ENCODE results near the gene KCNQ1. TPM values are rescaled to one million over a fixed set of nuclear protein-coding genes. Genes with fewer than 3 reads are reported as not detected.
A peak's percentile ranks its signal among the peaks of the same experiment; 100 is the strongest.

KCNQ1 gene
- total RNA-seq, 2 donors from 2014 or later = 51.4 to 55.8 TPM

DNA sequence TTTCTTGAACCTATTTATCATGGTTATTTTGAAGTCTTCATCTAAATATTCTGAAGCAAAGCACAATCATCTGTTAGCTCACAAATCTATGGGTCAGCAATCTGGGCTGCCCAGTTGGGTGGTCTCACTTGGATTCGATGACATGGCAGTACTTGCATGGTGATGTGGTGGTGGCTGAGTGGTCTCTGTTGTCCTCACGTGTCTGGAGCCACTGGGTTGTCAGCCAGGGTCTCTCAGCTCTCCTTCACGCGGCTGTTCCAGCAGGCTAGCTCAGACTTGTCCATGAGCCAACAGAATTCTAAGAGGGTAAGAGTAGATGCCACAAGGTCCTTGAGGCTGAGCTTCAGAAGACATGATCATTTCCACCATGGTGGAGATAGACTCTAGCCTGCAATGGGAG is 321.4 kb downstream of the KCNQ1 start:
- no peaks in the 10 kb centered on the region for H3K36me3 ChIP-seq

GRCh38 chr11:2767071-2767470 is 322.3 kb downstream of the KCNQ1 start:
- H3K9me3 ChIP-seq = no peaks in the 10 kb centered on the region
- H3K4me1 ChIP-seq = no peaks in the 10 kb centered on the region
- no peak for TF ChIP-seq CTCF (IDR thresholded peaks at IDR 0.05)
- H3K4me3 ChIP-seq = no peak overlapping the region
- no peaks in the 10 kb centered on the region for H3K27me3 ChIP-seq
- no peak overlapping the region for H3K27ac ChIP-seq
- DNase-seq = no peak
- H3K9ac ChIP-seq (ENCODE audit: low read depth in 2 of 2, low read length in 2 of 2) = no peak overlapping the region
- H3K36me3 ChIP-seq = no peaks in the 10 kb centered on the region
- intact Hi-C loops (cut with DNase I) = no loop called here

More for the DNA sequence above, 321.4 kb downstream of the KCNQ1 start:
- intact Hi-C loops (cut with DNase I) = no loop called here
- Histone ChIP-seq H3K27ac (no peak overlapping the region), H3K4me3 (no peak overlapping the region), H3K4me1 (no peaks in the 10 kb centered on the region), H3K9ac (ENCODE audit: low read depth in 2 of 2, low read length in 2 of 2) (no peak overlapping the region), H3K9me3 (no peaks in the 10 kb centered on the region), H3K27me3 (no peaks in the 10 kb centered on the region)
- no peak for TF ChIP-seq CTCF (IDR thresholded peaks at IDR 0.05)
- no peak for DNase-seq

DNA sequence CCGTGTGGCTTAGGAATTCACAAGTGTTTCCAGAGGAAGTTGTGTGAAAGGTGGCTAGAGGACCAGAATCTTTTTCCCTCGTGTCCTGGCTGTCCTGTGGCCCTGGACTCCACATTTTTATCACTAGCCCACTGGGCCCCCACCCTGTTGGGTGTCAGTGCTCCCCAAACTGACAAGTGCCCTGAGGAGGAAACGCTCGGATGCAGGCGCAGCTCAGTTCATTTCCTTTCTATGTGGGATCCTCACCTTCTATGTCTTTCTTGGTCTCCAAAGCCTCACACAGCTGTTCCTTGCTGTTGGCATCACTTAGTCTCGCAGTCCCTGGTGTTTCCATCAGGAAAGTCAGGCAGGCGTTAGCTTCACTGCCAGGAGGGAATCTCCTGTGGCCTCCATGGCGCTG is 323.0 kb downstream of the KCNQ1 start:
- DNase-seq = peak; percentile 4
- no peaks in the 10 kb centered on the region for H3K27me3 ChIP-seq
- intact Hi-C loops (cut with DNase I) = no loop called here
- no peaks in the 10 kb centered on the region for H3K9me3 ChIP-seq
- H3K36me3 ChIP-seq = no peaks in the 10 kb centered on the region
- no peak overlapping the region for H3K27ac ChIP-seq
- H3K9ac ChIP-seq (ENCODE audit: low read depth in 2 of 2, low read length in 2 of 2) = no peak overlapping the region
- H3K4me1 ChIP-seq = no peaks in the 10 kb centered on the region
- H3K4me3 ChIP-seq = no peak overlapping the region
- no peak for TF ChIP-seq CTCF (IDR thresholded peaks at IDR 0.05)

DNA sequence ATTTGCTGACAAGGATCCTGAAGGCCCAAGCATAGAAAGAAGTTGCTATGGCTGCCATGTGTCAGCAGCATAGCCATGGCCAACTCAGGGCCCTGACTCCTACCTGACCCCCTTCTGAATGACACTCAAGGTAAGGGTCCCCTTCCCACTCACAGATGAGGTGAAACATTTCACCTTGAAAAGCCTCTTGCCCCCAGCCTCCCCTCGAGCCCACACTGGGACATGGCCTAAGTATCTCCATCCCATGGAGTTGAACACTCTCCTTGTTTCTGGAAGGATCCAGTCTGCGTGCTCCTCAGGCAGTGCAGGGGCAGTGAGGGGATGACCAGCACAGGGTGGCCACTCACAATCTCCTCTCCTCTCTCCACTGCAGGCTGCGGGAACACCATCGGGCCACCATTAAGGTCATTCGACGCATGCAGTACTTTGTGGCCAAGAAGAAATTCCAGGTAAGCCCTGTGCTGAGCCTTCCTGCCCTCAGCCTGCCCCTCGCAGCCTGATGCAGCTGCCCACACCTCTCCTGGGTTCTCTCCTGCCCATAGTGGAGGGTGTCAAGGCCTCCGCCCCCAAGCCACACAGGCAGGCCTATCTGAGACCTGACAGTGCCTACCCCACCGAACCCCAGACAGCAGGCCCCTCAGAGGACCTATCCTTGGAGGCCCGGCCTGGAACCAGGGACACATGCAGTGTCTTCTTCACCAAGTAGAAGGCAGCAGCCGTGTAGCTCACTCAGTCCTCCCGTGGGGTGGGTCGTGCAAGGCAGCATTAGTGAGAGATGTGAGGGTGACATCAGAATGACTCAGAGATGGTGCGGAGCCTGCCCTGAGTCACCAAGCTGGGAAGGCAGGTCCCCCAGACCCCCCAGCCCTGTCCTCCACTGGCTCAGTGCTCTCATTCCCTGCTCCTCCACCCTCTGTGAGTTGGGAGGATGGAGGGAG is 323.9 kb downstream of the KCNQ1 start:
- Histone ChIP-seq H3K36me3 (no peaks in the 10 kb centered on the region), H3K27me3 (no peaks in the 10 kb centered on the region), H3K9ac (ENCODE audit: low read depth in 2 of 2, low read length in 2 of 2) (no peak overlapping the region), H3K4me3 (no peak overlapping the region), H3K27ac (no peak overlapping the region), H3K4me1 (no peaks in the 10 kb centered on the region), H3K9me3 (no peaks in the 10 kb centered on the region)
- intact Hi-C loops (cut with DNase I) = no loop called here
- peak; percentile 11 for DNase-seq
- no peak for TF ChIP-seq CTCF (IDR thresholded peaks at IDR 0.05)

DNA sequence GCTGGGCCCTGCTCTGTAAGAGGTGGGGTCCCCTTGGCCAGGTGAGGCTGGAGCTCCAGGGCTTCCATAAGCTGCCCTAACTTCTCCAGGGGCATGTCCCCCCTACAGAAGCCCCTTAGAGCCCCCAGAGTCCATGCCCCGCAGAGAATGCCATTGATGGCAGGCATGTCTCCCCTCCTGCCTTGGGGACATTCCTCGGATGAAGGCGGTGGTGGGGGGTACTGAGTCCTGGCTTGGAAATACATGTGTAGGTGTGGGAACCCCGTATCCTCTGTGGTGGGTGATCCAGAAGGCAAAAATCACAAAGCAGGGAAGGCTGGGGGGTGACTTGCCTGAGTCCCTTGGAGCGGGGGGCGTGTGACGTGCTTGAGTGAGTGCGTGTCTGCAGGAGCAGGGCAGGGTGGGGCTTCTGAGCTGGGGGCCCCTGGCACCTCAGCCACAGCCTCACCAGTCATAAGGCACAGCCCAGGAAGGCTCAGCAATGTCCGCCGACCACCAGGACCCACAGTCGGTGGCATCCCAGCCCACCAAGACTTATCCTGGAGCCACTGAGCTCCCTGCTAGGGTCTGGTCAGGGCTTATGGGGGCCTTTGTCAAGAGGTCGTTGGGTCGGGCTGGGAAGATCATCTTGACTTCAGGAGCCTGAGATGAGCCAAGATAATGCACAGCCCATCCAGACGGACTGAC is 324.7 kb downstream of the KCNQ1 start:
- Histone ChIP-seq H3K4me1 (no peaks in the 10 kb centered on the region), H3K9ac (ENCODE audit: low read depth in 2 of 2, low read length in 2 of 2) (no peak overlapping the region), H3K4me3 (no peak overlapping the region), H3K9me3 (no peaks in the 10 kb centered on the region), H3K27me3 (no peaks in the 10 kb centered on the region), H3K36me3 (no peaks in the 10 kb centered on the region), H3K27ac (no peak overlapping the region)
- intact Hi-C loops (cut with DNase I) = no loop called here
- peak; percentile 15 for DNase-seq
- TF ChIP-seq CTCF (IDR thresholded peaks at IDR 0.05) = no peak
